Right cardiac atrium (tissue), 5 donors: ENCODE measurements around the gene ACTR1A. TPM values are rescaled to one million over a fixed set of nuclear protein-coding genes. Genes with fewer than 3 reads are reported as not detected.

Experiments used
- ATAC-seq, 2 donors: fragments of 200-7000 bp; cut with Tn5 transposase; one replicate each; pipeline versions ENCODE4 v1.8.0 to v1.9.1; 2020; ENCODE audit warnings: moderate library complexity in 2 of 2, mild to moderate bottlenecking in 1 of 2
- DNase-seq, 3 donors: peaks; one replicate each; pipeline ENCODE4 v3.0.0-alpha.2; 2020
- H3K27ac ChIP-seq: one replicate; pipeline ENCODE4 v1.5.1; 2013; ENCODE audit warnings: mild to moderate bottlenecking, low read length, control low read depth, moderate library complexity
- H3K27me3 ChIP-seq: one replicate; pipeline ENCODE4 v1.6.1; 2013; ENCODE audit not compliant: control insufficient read depth, insufficient read depth
- H3K4me1 ChIP-seq: one replicate; pipeline ENCODE4 v1.6.1; 2013; ENCODE audit warnings: low read length; ENCODE audit not compliant: control insufficient read depth, insufficient read depth
- H3K4me3 ChIP-seq: one replicate; pipeline ENCODE4 v1.5.1; 2013; ENCODE audit warnings: low read length, control low read depth
- H3K9me3 ChIP-seq: one replicate; pipeline ENCODE4 v1.6.1; 2013; ENCODE audit warnings: low read length; ENCODE audit not compliant: control insufficient read depth
- WGBS: extraction: QIAGEN DNeasy Blood & Tissue Kit; methylation state at CpG from one replicate; pipeline ENCODE4 v1.1.7; 2013; 5-methylcytosine and 5-hydroxymethylcytosine counted together
- intact Hi-C, 4 donors: fragments of 100-400 bp; cut with DNase I; formaldehyde crosslinking; loops; one replicate each; pipeline versions ENCODE4 v1.11.0 to v1.14.0; 2022 to 2023
- polyA plus RNA-seq: library from polyadenylated mRNA; stranded (reverse); fragments of 200-250 nt; gene quantifications from one replicate; pipeline ENCODE4 v1.2.3, GENCODE V29; 2013
- total RNA-seq, 4 donors: library from RNA; stranded (reverse); fragmentation: NEBNext Ultra II Directional; extraction: Animal tissue kit (Norgen Biotek cat#: 25700); gene quantifications; one replicate each; pipeline ENCODE4 v1.2.1, GENCODE V29; 2021
- donor health status: healthy with polysubstance abuse.
- donor health status: DM: no; HTN: yes; CAD: no.
- donor health status: DM: no; HTN: no; CAD: no.
- donor health status: DM: no; HTN: yes; CAD: no; lungs with severe emphysema.
- donor health status: DM: yes; HTN: yes; CAD: no.

ACTR1A gene
- total and polyA plus RNA-seq, 5 donors: 100 to 108 (median 106) TPM

- Histone ChIP-seq H3K27ac (no peak overlapping the region), H3K4me1 (no peaks in the 10 kb centered on the region), H3K4me3 (no peak overlapping the region), H3K27me3 (no peaks in the 10 kb centered on the region), H3K9me3 (no peaks in the 10 kb centered on the region)
- ATAC-seq (no peak), DNase-seq (no peak)
- intact Hi-C loops: no loop called here
- WGBS: 87% methylated on average over 18 of the region's 18 CpGs
Observed at GRCh38 chr10:102485093-102485784, 17.3 kb downstream of the ACTR1A start.

- ATAC-seq: no peak
- peak in 1 of 3 donors; percentile 35 for DNase-seq
Observed at GRCh38 chr10:102484021-102484420, 18.5 kb downstream of the ACTR1A start.

GRCh38 chr10:102480396-102480795 lies 22.1 kb downstream of the ACTR1A start:
- H3K27ac ChIP-seq: no peak overlapping the region
- no peak overlapping the region for H3K4me3 ChIP-seq
- intact Hi-C loops: no loop called here
- H3K27me3 ChIP-seq: no peaks in the 10 kb centered on the region
- ATAC-seq (peak in 1 of 2 donors; percentile 6), DNase-seq (no peak)
- WGBS: 85% methylated on average over 9 of the region's 9 CpGs
- peaks cover 3% of the 10 kb centered on the region for H3K4me1 ChIP-seq
- H3K9me3 ChIP-seq: no peaks in the 10 kb centered on the region

More at GRCh38 chr10:102484021-102484420, 18.5 kb downstream of the ACTR1A start:
- 93% methylated on average over 13 of the region's 13 CpGs for WGBS
- H3K9me3 ChIP-seq: no peaks in the 10 kb centered on the region
- H3K27me3 ChIP-seq: no peaks in the 10 kb centered on the region
- no peak overlapping the region for H3K4me3 ChIP-seq
- no peak overlapping the region for H3K27ac ChIP-seq
- intact Hi-C loops: no loop called here
- peaks cover 3% of the 10 kb centered on the region for H3K4me1 ChIP-seq

- no peak for ATAC-seq
- peaks cover 3% of the 10 kb centered on the region for H3K4me1 ChIP-seq
- no peak overlapping the region for H3K4me3 ChIP-seq
- intact Hi-C loops: loop anchor here in 1 of 4 donors (5.0 kb wide), 1 partner anchor 77 kb away; no protein-coding TSS in a partner anchor
- DNase-seq: no peak
- peak overlapping the region; percentile 45 for H3K27ac ChIP-seq
- H3K27me3 ChIP-seq: no peaks in the 10 kb centered on the region
- no peaks in the 10 kb centered on the region for H3K9me3 ChIP-seq
Observed at GRCh38 chr10:102479651-102480050, 22.9 kb downstream of the ACTR1A start.

- DNase-seq (no peak), ATAC-seq (no peak)
- WGBS: 56% methylated on average over 9 of the region's 9 CpGs
- intact Hi-C loops: loop anchor here in 1 of 4 donors (5.0 kb wide), 1 partner anchor 74 kb away; no protein-coding TSS in a partner anchor
- H3K9me3 ChIP-seq: no peaks in the 10 kb centered on the region
- H3K4me1 ChIP-seq: peaks cover 3% of the 10 kb centered on the region
- no peak overlapping the region for H3K4me3 ChIP-seq
- no peaks in the 10 kb centered on the region for H3K27me3 ChIP-seq
- no peak overlapping the region for H3K27ac ChIP-seq
Observed at GRCh38 chr10:102476466-102477141, 25.9 kb downstream of the ACTR1A start.

- ATAC-seq (peak in 1 of 2 donors; percentile 3), DNase-seq (no peak)
- WGBS: 93% methylated on average over 9 of the region's 9 CpGs
- Histone ChIP-seq H3K27ac (no peak overlapping the region), H3K9me3 (no peaks in the 10 kb centered on the region), H3K4me3 (no peak overlapping the region), H3K4me1 (peaks cover 3% of the 10 kb centered on the region), H3K27me3 (no peaks in the 10 kb centered on the region)
- intact Hi-C loops: loop anchor here in 1 of 4 donors (5.0 kb wide), 1 partner anchor 73 kb away; no protein-coding TSS in a partner anchor
Observed at GRCh38 chr10:102475451-102476040, 27.0 kb downstream of the ACTR1A start.

GRCh38 chr10:102473445-102474331 lies 28.8 kb downstream of the ACTR1A start:
- no peaks in the 10 kb centered on the region for H3K4me1 ChIP-seq
- WGBS: 84% methylated on average over 27 of the region's 27 CpGs
- H3K27ac ChIP-seq: no peak overlapping the region
- ATAC-seq (no peak), DNase-seq (peak in 1 of 3 donors; percentile 35)
- H3K4me3 ChIP-seq: no peak overlapping the region
- H3K9me3 ChIP-seq: no peaks in the 10 kb centered on the region
- H3K27me3 ChIP-seq: no peaks in the 10 kb centered on the region
- intact Hi-C loops: no loop called here

- no peaks in the 10 kb centered on the region for H3K4me1 ChIP-seq
- H3K27ac ChIP-seq: no peak overlapping the region
- 92% methylated on average over 36 of the region's 36 CpGs for whole genome bisulfite sequencing
- intact Hi-C loops: no loop called here
- ATAC-seq (no peak), DNase-seq (no peak)
- no peaks in the 10 kb centered on the region for H3K27me3 ChIP-seq
- H3K4me3 ChIP-seq: no peak overlapping the region
- no peaks in the 10 kb centered on the region for H3K9me3 ChIP-seq
Observed at GRCh38 chr10:102470579-102471546, 31.6 kb downstream of the ACTR1A start.

GRCh38 chr10:102468683-102469082 lies 33.8 kb downstream of the ACTR1A start:
- Histone ChIP-seq H3K9me3 (no peaks in the 10 kb centered on the region), H3K27ac (no peak overlapping the region), H3K4me1 (no peaks in the 10 kb centered on the region), H3K4me3 (no peak overlapping the region), H3K27me3 (no peaks in the 10 kb centered on the region)
- DNase-seq (peak in 2 of 3 donors; percentile 53 to 62), ATAC-seq (peak; percentile 32 to 34)
- 59% methylated on average over 9 of the region's 9 CpGs for WGBS
- intact Hi-C loops: no loop called here
